Tibial nerve (tissue), 4 donors: ENCODE data around the gene KMT2D. TPM values are rescaled to one million over a fixed set of nuclear protein-coding genes. Genes with fewer than 3 reads are reported as not detected.

Experiments
- DNase-seq, 2 donors: peaks; one replicate each; pipeline ENCODE4 v3.0.0-alpha.2; 2019; ENCODE audit warnings: low spot score in 2 of 2
- H3K27ac ChIP-seq, 4 donors: fragments of 200-600 bp; sonication (generic) in 3 of 4; one replicate each; pipeline ENCODE4 v1.5.1; 2017 to 2019; ENCODE audit warnings: mild to moderate bottlenecking in 1 of 4
- H3K27me3 ChIP-seq, 2 donors: fragments of 200-600 bp; sonication (generic) in 1 of 2; one replicate each; pipeline versions ENCODE4 v1.5.1 to v1.6.0; 2017 to 2019
- H3K36me3 ChIP-seq, 3 donors: fragments of 200-600 bp; sonication (generic); one replicate each; pipeline ENCODE4 v1.5.1; 2018 to 2019
- H3K4me1 ChIP-seq, 4 donors: fragments of 200-600 bp; sonication (generic) in 3 of 4; one replicate each; pipeline ENCODE4 v1.5.1; 2017 to 2019
- H3K4me3 ChIP-seq, 4 donors: fragments of 200-600 bp; sonication (generic) in 3 of 4; one replicate each; pipeline ENCODE4 v1.5.1; 2017 to 2019; ENCODE audit warnings: mild to moderate bottlenecking in 1 of 4, moderate library complexity in 1 of 4
- H3K9me3 ChIP-seq, 4 donors: fragments of 200-600 bp; sonication (generic) in 3 of 4; one replicate each; pipeline ENCODE4 v1.5.1; 2017 to 2019
- EP300 ChIP-seq, 2 donors: sonication (generic); formaldehyde crosslinking; IDR thresholded peaks; one replicate each; pipeline ENCODE4 v1.6.1; 2017; ENCODE audit warnings: antibody characterized with exemption in 2 of 2, mild to moderate bottlenecking in 1 of 2
- POLR2A ChIP-seq, 2 donors: fragments of 450-650 bp; IDR thresholded peaks; one replicate each; pipeline ENCODE4 v1.6.1; 2017; ENCODE audit warnings: antibody characterized with exemption in 2 of 2, mild to moderate bottlenecking in 2 of 2, moderate library complexity in 2 of 2
- WGBS, 2 donors: methylation state at CpG; one replicate each; pipeline ENCODE4 v1.1.5; 2018; 5-methylcytosine and 5-hydroxymethylcytosine counted together
- total RNA-seq, 4 donors: library from RNA; depleted of rRNA; stranded (reverse); fragments of >200 nt; gene quantifications; one replicate each; pipeline ENCODE4 v1.1.0, GENCODE V29; 2016
- TF ChIP-seq, protein P1 (sequence below), 5 experiments: fragments of 200-600 bp in 3 of 5; fragments of 450-650 bp in 2 of 5; sonication (generic) in 3 of 5; IDR thresholded peaks; one replicate each; pipeline ENCODE4 v1.5.1; 2016 to 2019; ENCODE audit warnings: antibody characterized with exemption in 5 of 5, mild to moderate bottlenecking in 3 of 5, moderate library complexity in 2 of 5

KMT2D gene
- total RNA-seq, 4 donors from 2014 or later = 53.5 to 102 (median 76.9) TPM

DNA sequence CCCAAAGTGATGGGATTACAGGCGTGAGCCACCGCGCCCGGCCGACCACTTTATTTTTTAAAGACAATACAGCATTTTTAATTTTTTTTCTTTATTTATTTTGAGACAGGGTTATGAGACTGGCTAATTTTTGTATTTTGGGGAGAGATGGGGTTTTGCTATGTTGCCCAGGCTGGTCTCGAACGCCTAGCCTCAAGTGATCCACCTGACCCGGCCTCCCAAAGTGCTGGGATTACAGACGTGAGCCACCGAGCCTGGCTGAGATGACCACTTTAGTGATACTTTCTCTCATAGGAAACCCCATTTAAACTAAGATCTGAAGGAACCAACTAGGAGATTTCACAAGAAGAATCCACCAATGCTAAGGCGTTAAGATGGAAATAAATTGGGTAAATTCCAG, 10.4 kb upstream of the KMT2D start:
- Histone ChIP-seq H3K4me3 (no peak overlapping the region), H3K9me3 (no peaks in the 10 kb centered on the region), H3K27ac (no peak overlapping the region), H3K4me1 (peaks cover 0 to 18% (median 3%) of the 10 kb centered on the region in 4 donors), H3K27me3 (no peaks in the 10 kb centered on the region), H3K36me3 (peaks cover 0 to 4% (median 0%) of the 10 kb centered on the region in 3 donors)
- DNase-seq = no peak
- 93 to 95% methylated on average over 11 of the region's 11 CpGs for WGBS, 2 donors
- TF ChIP-seq POLR2A (IDR thresholded peaks at IDR 0.05) (no peak), EP300 (IDR thresholded peaks at IDR 0.05) (no peak)
- TF ChIP-seq, protein P1, sequence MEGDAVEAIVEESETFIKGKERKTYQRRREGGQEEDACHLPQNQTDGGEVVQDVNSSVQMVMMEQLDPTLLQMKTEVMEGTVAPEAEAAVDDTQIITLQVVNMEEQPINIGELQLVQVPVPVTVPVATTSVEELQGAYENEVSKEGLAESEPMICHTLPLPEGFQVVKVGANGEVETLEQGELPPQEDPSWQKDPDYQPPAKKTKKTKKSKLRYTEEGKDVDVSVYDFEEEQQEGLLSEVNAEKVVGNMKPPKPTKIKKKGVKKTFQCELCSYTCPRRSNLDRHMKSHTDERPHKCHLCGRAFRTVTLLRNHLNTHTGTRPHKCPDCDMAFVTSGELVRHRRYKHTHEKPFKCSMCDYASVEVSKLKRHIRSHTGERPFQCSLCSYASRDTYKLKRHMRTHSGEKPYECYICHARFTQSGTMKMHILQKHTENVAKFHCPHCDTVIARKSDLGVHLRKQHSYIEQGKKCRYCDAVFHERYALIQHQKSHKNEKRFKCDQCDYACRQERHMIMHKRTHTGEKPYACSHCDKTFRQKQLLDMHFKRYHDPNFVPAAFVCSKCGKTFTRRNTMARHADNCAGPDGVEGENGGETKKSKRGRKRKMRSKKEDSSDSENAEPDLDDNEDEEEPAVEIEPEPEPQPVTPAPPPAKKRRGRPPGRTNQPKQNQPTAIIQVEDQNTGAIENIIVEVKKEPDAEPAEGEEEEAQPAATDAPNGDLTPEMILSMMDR (IDR thresholded peaks at IDR 0.05) = no peak

DNA sequence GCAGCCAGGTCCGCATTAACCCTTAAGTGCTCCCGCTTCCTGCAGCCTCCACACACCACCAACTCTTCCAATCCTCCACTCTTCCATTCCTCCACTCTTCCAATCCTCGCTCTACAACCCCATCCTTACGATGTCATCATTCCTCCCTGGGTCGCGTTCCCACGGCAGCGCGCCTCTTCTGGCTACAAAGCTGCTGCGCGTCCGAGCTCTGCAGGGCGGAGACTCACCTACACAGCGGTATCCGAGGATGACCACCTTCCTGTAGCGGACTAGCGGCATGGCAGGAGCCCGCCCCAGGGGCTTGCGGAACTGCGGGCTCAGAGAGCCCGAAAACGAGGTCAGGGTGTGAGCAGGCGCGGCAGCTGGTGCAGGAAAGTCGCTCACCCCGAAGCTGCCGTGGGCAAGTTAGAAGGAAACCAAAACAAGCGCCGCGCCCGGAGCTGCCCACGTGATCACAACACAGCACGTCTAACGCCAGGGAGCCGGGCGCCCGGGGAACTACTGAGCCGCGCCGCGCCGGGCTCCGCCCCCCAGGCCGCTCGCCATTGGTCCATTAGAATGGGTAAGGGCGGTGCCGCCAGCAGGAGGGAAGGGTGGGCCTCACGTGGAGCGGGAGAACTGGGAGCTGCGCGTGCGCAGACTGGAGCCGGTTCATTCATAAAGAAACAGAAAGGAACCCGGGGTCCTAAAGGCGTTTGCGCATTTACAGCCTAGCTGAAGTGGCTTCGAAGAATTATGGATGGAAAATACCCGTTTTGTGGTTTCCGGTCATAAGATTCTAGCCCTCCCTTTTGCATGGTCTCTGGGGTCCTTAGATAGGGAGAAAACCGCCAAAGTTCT, 9.1 kb upstream of the KMT2D start, which contains the start of gene RHEBL1:
Gene RHEBL1 (minus strand): TSS at position 473 of the 840 bp plus-strand sequence. CDS start 194 bp downstream, at position 279.
- H3K27me3 ChIP-seq = no peaks in the 10 kb centered on the region
- peak within 1 kb of the TSS; percentile 56 to 89 (median 74) for H3K4me3 ChIP-seq
- H3K9me3 ChIP-seq = no peaks in the 10 kb centered on the region
- TF ChIP-seq POLR2A (IDR thresholded peaks at IDR 0.05) = peak in 1 of 2 donors; percentile 39
- TF ChIP-seq, protein P1 (IDR thresholded peaks at IDR 0.05) = no peak
- peak; percentile 59 to 79 for TF ChIP-seq EP300 (IDR thresholded peaks at IDR 0.05)
- DNase-seq = peak; percentile 96 to 98
- H3K36me3 ChIP-seq = peaks cover 0 to 9% (median 0%) of the 10 kb centered on the region in 3 donors
- peak within 1 kb of the TSS; percentile 23 to 82 (median 73) for H3K27ac ChIP-seq
- peaks cover 0 to 18% (median 3%) of the 10 kb centered on the region in 4 donors for H3K4me1 ChIP-seq
- WGBS, 2 donors = 0 to 1% methylated on average over 57 to 60 of the region's 60 CpGs

- Histone ChIP-seq H3K36me3 (peaks cover 0 to 9% (median 0%) of the 10 kb centered on the region in 3 donors), H3K4me3 (peak overlapping the region; percentile 56 to 89 (median 74)), H3K4me1 (peaks cover 0 to 22% (median 3%) of the 10 kb centered on the region in 4 donors), H3K9me3 (no peaks in the 10 kb centered on the region), H3K27ac (peak overlapping the region in 2 of 4 donors; percentile 79 to 82), H3K27me3 (no peaks in the 10 kb centered on the region)
- TF ChIP-seq POLR2A (IDR thresholded peaks at IDR 0.05) = no peak
- TF ChIP-seq, protein P1 (IDR thresholded peaks at IDR 0.05) = no peak
- TF ChIP-seq EP300 (IDR thresholded peaks at IDR 0.05) = no peak
- DNase-seq = no peak
- WGBS, 2 donors = 20 to 22% methylated on average over 21 of the region's 21 CpGs
Observed at GRCh38 chr12:49068879-49069506, 8.4 kb upstream of the KMT2D start.

- H3K9me3 ChIP-seq = no peaks in the 10 kb centered on the region
- H3K4me3 ChIP-seq = no peak overlapping the region
- H3K36me3 ChIP-seq = peaks cover 0 to 9% (median 0%) of the 10 kb centered on the region in 3 donors
- WGBS, 2 donors = 69 to 81% methylated on average over 4 of the region's 4 CpGs
- H3K27ac ChIP-seq = no peak overlapping the region
- TF ChIP-seq, protein P1 (IDR thresholded peaks at IDR 0.05) = no peak
- no peak for TF ChIP-seq EP300 (IDR thresholded peaks at IDR 0.05)
- TF ChIP-seq POLR2A (IDR thresholded peaks at IDR 0.05) = no peak
- H3K4me1 ChIP-seq = peaks cover 0 to 33% (median 6%) of the 10 kb centered on the region in 4 donors
- H3K27me3 ChIP-seq = no peaks in the 10 kb centered on the region
- DNase-seq = no peak
Observed at GRCh38 chr12:49066120-49066519, 5.5 kb upstream of the KMT2D start.
